ENCODE results near the gene VWC2. TPM values are rescaled to one million over a fixed set of nuclear protein-coding genes. Genes with fewer than 3 reads are reported as not detected.

VWC2 gene
- polyA plus RNA-seq, 1 donor from 2014 or later: not detected

DNA sequence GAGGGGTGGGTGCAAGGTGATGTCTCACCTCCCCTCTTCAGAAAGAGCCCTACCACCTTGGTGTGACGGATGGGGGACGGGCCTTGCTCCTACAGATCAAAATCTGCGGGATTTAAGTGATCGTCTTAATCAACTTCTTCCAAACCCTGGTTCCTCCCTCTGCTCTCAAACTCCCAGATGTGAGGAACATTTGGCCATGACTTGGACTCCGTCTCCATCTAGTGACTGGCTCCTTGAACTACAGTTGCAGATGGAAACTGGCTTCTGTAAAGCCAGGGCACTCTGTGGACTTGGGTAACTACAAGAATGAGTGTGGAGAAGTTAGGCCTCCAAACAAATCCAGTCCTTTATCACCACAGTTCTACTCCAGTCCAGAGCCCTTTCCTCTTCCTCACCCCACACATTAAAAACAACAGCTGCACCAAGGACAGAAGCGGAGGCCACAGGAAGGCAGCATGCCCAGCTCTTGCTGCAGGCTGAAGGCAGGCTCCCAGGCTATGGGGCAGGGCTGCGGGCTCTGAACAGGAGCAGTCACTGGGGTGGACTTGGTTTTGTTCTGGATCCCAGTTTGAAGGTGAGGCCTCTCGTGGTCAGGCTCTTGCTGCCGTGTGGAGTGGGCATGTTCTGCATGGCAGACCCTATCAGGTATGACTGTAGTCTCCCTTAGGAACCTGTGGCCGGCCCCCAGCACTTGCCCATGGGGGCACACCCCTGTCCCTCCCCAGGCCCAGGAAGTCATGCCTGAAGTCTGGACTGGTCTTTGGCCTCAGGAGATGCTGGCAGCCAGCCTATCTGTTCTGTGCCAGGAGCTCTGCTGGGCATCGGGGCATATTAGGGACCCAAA, 79.4 kb downstream of the VWC2 start:
- H3K27ac Mint-ChIP-seq: no peak overlapping the region
- no peak overlapping the region for H3K4me3 Mint-ChIP-seq
- H3K27me3 Mint-ChIP-seq: no peaks in the 10 kb centered on the region
- H3K4me1 Mint-ChIP-seq: no peaks in the 10 kb centered on the region
- H3K9me3 Mint-ChIP-seq: peaks cover 0 to 4% (median 2%) of the 10 kb centered on the region in 3 donors
- H3K36me3 Mint-ChIP-seq: no peaks in the 10 kb centered on the region

DNA sequence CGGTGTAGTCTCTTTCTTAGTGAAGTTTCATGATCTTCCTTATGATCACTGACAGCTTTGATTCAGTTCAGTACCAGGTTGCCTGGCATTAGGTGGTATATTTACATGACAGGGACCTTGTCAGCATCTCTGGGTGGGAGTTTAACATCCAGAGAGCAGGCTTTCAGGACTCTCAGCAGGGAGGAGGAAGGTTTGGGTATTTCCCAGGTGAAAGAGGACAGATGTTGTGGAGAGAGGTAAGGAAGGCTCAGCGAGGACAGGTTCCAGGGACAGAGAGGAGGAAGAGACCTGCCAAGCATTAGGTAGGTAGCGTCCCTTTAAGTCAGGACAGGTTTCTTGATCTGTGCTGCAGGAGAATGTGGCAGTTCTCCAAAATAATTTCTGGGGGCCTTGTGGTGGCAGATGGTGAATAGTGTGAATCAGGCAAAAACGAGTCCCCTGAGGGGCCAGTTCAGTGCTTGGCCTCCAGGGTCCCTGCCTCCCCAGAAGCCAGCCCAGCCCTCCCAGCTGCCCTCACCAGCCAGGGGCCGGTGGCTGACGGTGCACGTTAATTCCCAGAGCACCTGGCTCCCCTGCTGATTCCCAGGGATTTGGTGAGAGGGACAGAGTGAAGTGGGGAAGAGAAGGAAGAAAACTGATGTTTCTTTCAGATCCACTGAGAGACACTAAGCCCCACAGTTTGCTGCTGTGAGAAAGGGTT, 82.0 kb downstream of the VWC2 start:
- no peaks in the 10 kb centered on the region for H3K27me3 Mint-ChIP-seq
- no peaks in the 10 kb centered on the region for H3K36me3 Mint-ChIP-seq
- H3K4me3 Mint-ChIP-seq: no peak overlapping the region
- H3K9me3 Mint-ChIP-seq: peaks cover 0 to 4% (median 2%) of the 10 kb centered on the region in 3 donors
- H3K4me1 Mint-ChIP-seq: no peaks in the 10 kb centered on the region
- H3K27ac Mint-ChIP-seq: no peak overlapping the region

DNA sequence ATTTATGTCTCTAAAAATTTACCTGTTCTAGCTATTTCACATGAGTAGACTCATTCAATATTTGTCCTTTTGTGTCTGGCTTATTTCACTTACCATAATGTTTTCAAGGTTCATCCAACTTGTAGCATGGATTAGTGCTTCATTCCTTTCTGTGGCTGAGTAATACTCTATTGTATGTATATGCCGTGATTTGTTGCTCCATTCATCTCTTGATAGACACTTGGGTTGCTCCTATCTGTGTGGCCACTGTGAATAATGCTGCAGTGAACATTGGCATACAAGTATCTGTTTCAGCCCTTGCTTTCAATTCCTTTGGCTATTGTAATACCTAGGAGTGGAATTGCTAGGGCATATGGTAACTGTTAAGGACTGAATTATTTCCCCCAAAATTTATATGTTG, 86.9 kb downstream of the VWC2 start:
- no peak overlapping the region for H3K4me3 Mint-ChIP-seq
- no peaks in the 10 kb centered on the region for H3K27me3 Mint-ChIP-seq
- peaks cover 0 to 4% (median 0%) of the 10 kb centered on the region in 3 donors for H3K9me3 Mint-ChIP-seq
- H3K27ac Mint-ChIP-seq: no peak overlapping the region
- H3K36me3 Mint-ChIP-seq: no peaks in the 10 kb centered on the region
- no peaks in the 10 kb centered on the region for H3K4me1 Mint-ChIP-seq

DNA sequence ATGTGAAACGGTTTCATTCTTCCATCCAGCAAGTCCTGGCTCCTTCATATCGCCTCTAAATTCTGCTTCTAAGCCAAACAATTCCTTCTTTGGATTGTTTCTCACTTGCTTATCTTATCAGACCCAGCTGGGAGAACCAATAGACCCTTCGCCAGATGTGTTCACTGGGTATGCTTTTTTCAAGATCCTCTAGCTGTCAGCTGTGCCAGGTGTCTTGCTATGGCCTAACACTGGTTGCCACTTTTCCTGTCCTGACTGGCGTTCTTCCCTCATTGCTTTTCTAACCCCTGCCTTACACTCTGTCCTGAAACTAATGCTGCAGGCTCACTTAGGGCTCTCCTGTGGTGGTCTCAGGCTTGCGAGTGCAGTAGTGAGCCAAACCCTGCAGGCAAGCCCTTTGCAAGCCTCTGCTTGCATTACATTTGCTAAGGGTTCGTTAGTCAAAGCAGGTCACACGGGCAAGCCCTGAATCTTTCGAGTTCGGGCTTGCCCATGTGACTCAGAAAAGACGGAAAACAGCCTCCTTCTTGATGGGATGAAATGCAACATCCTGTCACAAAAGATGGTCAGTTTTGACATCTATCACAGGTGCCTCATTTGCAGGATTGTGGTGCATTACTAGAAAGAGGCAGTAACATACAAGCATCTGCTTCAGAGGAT, 92.8 kb downstream of the VWC2 start:
- Mint-ChIP-seq H3K36me3 (no peaks in the 10 kb centered on the region), H3K9me3 (peaks cover 0 to 4% (median 3%) of the 10 kb centered on the region in 3 donors), H3K4me1 (no peaks in the 10 kb centered on the region), H3K27me3 (peaks cover 3% of the 10 kb centered on the region), H3K4me3 (no peak overlapping the region), H3K27ac (no peak overlapping the region)

DNA sequence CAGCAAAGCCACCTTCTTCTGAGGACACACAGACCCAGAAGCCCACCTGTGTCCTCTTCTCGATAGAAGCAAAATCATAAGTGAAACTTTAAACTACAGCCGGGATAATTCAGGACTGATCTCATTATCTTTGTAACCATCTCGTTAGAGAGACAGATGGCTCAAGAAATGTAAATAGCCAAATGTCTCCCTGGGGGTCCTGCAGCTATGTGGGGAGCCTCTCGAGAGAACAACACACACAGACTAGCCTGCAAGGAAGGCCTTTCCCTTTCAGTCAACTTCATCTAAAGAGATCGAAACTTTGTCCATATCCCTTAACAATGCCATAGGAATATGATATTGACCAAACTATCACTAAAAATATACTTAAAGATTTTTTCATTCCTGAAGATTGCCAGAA, 93.5 kb downstream of the VWC2 start:
- peaks cover 0 to 4% (median 3%) of the 10 kb centered on the region in 3 donors for H3K9me3 Mint-ChIP-seq
- H3K4me3 Mint-ChIP-seq: no peak overlapping the region
- no peak overlapping the region for H3K27ac Mint-ChIP-seq
- peaks cover 3% of the 10 kb centered on the region for H3K27me3 Mint-ChIP-seq
- H3K36me3 Mint-ChIP-seq: no peaks in the 10 kb centered on the region
- H3K4me1 Mint-ChIP-seq: no peaks in the 10 kb centered on the region

DNA sequence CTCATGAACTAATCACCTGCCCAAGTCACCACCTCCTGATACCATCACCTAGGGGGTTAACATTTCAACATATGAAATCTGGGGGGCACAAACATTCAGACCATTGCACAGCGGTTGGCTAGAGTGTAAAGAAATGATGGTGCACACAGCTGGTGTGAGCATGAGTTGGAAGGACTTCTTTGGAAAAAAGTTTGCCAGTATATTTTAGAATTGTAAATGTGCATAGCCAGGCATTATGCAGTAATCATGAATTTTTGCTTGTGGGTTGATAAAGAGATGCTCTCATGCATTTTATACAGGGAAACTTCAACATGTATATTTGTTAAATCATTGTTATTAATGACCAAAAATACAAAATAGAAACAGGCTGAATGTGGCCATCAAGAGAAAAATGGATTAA, 100.0 kb downstream of the VWC2 start:
- Mint-ChIP-seq H3K36me3 (no peaks in the 10 kb centered on the region), H3K4me1 (no peaks in the 10 kb centered on the region), H3K27me3 (no peaks in the 10 kb centered on the region), H3K9me3 (peaks cover 3 to 4% (median 3%) of the 10 kb centered on the region in 3 donors), H3K4me3 (no peak overlapping the region), H3K27ac (no peak overlapping the region)

DNA sequence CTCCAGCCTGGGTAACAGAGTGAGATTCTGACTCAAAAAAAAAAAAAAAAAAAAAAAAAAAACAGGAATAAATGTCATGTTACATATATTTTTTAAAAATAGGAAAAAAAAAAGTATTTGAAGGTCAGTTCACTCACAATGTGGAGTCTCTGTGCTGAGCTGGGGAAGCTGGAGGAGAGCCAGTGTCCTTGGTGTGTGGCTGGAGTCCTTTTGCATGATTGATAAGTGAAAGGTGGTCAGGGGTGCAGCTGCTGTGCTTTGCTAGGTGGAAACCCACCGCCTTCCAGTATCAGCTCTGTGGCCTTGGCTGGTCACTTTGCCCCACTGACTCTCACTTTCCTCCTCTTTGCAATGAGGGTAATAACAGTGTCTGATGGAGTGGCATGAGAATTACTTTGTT, 101.9 kb downstream of the VWC2 start:
- Mint-ChIP-seq H3K4me3 (no peak overlapping the region), H3K27me3 (no peaks in the 10 kb centered on the region), H3K36me3 (no peaks in the 10 kb centered on the region), H3K4me1 (peaks cover 0 to 1% (median 0%) of the 10 kb centered on the region in 3 donors), H3K9me3 (peaks cover 0 to 3% (median 0%) of the 10 kb centered on the region in 3 donors), H3K27ac (no peak overlapping the region)

DNA sequence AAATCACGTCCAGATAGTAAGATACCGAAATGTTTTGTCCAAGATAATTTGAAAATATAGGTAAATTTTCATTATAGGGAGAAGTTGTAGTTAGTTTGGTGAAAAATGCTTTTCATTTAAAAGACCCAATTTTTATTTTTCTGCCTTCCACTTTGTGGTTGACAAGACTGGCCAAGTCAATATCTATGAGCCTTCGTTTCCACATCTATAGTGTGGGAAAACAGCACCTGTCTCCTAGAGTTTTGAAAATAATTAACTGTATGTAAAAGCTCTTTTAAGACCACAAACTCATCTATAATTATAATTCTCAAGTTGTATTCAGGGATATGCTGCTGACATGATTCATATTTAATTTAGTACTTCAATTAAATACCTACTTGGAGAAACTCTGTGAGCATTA, 102.8 kb downstream of the VWC2 start:
- Mint-ChIP-seq H3K27me3 (no peaks in the 10 kb centered on the region), H3K27ac (no peak overlapping the region), H3K4me1 (peaks cover 0 to 1% (median 0%) of the 10 kb centered on the region in 3 donors), H3K4me3 (no peak overlapping the region), H3K9me3 (peaks cover 0 to 3% (median 0%) of the 10 kb centered on the region in 3 donors), H3K36me3 (no peaks in the 10 kb centered on the region)

DNA sequence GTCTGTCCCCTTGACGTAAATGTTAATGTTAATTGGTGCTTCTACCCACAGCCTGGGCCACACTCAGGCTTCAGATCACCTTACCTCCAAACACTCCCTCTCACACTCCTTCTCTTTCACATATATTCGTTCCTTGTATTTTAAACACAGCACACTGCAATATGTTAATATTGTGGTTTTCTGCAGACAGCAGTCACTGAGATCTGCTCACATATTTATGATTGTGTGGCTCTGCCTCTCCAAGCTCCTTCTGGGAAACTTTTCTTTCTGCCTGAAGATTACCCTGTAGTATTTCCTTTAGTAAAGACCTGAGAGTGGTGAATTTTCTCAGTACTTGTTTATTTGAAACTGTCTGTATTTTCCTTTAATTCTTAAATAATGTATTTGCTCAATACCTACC, 104.7 kb downstream of the VWC2 start:
- peaks cover 0 to 1% (median 0%) of the 10 kb centered on the region in 3 donors for H3K9me3 Mint-ChIP-seq
- peaks cover 6% of the 10 kb centered on the region for H3K36me3 Mint-ChIP-seq
- no peak overlapping the region for H3K4me3 Mint-ChIP-seq
- H3K27me3 Mint-ChIP-seq: no peaks in the 10 kb centered on the region
- H3K4me1 Mint-ChIP-seq: peaks cover 0 to 1% (median 0%) of the 10 kb centered on the region in 3 donors
- no peak overlapping the region for H3K27ac Mint-ChIP-seq

DNA sequence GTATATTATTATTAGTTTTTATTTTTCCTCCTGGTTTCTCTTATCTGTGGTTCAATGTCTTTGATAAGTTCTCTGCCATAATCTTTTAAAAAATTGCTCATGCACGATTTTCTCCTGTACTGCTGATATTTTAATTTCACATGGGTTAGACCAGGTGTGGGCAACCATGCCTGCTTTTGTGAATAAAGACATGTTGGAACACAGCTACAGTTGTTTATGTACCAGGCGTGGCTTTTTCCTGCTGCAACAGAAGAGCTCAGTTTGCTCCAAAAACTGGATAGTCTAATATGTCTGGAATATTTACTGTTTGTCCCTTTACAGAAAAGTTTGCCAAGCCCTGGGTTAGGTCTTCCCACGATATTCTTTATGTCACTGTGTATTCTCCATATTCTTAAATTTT, 105.2 kb downstream of the VWC2 start:
- Mint-ChIP-seq H3K27ac (no peak overlapping the region), H3K27me3 (peaks cover 1% of the 10 kb centered on the region), H3K4me1 (peaks cover 0 to 1% (median 0%) of the 10 kb centered on the region in 3 donors), H3K36me3 (peaks cover 6% of the 10 kb centered on the region), H3K4me3 (no peak overlapping the region), H3K9me3 (no peaks in the 10 kb centered on the region)

DNA sequence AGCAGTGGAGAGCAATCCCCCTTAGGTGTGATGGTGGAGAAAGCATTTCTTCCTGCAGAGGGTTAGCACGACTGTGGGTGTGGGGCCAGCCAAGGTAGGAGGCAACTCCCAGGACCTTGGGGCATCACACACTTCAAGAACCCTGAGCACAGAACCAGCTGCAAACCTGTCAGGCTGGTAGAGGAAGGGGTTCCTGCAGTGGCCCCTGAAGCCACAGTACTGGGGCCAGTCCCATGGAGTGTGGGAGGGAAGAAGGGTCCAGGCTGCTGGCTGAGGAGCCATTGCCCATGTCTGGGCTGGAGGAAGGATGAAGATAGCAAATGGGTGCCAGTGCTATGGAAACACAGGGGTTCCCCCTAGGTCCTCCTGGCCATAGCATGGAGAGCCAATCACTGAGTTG, 110.5 kb downstream of the VWC2 start:
- Mint-ChIP-seq H3K36me3 (peaks cover 6% of the 10 kb centered on the region), H3K4me1 (peaks cover 0 to under 1% (median 0%) of the 10 kb centered on the region in 3 donors), H3K4me3 (peak overlapping the region in 1 of 4 donors; percentile 49), H3K9me3 (no peaks in the 10 kb centered on the region), H3K27me3 (peaks cover 5% of the 10 kb centered on the region), H3K27ac (peak overlapping the region in 1 of 3 donors; percentile 18)

DNA sequence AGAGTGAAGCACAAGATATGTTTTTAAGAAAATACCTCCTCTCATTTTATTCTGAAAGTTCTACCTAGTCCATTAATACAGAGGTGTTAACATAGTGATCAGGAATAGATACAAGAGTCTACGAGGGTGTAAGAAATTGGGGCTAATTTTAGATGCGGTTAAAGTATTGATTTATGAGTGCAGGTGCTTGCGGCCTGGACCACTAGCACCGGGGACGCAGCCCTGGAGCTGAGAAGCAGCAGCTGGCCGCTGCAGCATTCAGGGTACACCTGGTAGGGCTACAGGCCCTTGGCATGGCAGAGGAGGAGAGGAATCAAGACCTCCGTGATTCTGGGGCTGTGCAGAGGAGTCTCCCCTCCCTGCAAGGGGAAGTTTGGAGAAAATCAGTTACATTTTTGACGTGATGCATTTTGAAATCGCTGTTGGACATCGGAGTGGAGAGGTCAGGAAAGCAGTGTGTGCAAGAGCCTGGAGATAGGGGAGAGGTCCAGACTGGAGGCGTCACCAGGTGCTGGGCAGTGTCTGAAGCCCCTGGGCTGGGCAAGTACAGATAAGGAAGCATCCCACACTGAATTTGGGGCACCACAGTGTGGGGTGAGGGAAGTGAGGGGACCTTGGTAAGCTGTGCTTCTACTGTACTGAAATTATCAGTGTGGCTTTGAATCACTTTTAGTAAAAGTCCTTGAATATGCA, 112.3 kb downstream of the VWC2 start:
- H3K36me3 Mint-ChIP-seq: peaks cover 6% of the 10 kb centered on the region
- H3K27me3 Mint-ChIP-seq: peaks cover 5% of the 10 kb centered on the region
- no peak overlapping the region for H3K27ac Mint-ChIP-seq
- H3K4me3 Mint-ChIP-seq: no peak overlapping the region
- H3K4me1 Mint-ChIP-seq: no peaks in the 10 kb centered on the region
- H3K9me3 Mint-ChIP-seq: no peaks in the 10 kb centered on the region

DNA sequence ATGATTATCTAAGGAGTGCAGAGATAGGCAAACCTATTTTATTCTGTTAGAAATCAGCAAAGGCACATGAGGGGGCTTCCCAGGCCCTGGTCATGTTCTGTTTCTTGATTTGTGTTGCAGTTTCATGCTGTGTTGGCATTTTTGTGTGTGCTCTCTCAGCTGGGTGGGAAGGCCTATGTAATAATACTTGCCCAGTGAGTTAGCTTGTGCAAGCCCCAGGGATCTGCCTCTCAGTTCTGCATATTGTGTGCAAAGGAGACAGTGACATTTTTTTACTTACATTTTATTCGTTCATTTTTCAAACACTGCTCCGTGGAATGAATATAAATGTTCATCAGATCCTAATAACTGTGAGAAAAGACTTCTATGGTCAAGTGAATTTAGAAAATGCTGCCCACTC, 119.0 kb downstream of the VWC2 start:
- no peaks in the 10 kb centered on the region for H3K27me3 Mint-ChIP-seq
- H3K4me1 Mint-ChIP-seq: no peaks in the 10 kb centered on the region
- H3K4me3 Mint-ChIP-seq: no peak overlapping the region
- no peak overlapping the region for H3K27ac Mint-ChIP-seq
- no peaks in the 10 kb centered on the region for H3K9me3 Mint-ChIP-seq
- no peaks in the 10 kb centered on the region for H3K36me3 Mint-ChIP-seq

DNA sequence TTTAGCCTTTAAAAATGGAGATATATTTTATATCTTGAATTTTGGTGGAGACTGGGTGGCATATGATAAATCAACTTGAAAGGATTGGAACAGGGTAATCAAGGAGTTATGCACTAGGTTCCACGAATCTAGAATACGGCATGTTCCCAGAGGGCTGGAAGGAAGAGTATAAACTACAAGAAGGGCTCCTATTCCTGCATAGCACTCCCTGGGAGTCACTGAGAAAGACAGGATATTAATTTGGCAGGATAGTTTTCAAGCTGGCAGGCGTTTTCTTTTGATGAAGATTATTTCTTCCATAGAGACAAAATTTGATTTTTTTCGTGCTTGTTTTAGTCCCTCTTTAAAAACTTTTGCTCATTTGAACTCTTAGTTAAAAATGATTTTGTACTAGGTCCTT, 119.7 kb downstream of the VWC2 start:
- H3K27me3 Mint-ChIP-seq: no peaks in the 10 kb centered on the region
- no peaks in the 10 kb centered on the region for H3K36me3 Mint-ChIP-seq
- H3K4me3 Mint-ChIP-seq: no peak overlapping the region
- no peak overlapping the region for H3K27ac Mint-ChIP-seq
- no peaks in the 10 kb centered on the region for H3K9me3 Mint-ChIP-seq
- H3K4me1 Mint-ChIP-seq: no peaks in the 10 kb centered on the region

DNA sequence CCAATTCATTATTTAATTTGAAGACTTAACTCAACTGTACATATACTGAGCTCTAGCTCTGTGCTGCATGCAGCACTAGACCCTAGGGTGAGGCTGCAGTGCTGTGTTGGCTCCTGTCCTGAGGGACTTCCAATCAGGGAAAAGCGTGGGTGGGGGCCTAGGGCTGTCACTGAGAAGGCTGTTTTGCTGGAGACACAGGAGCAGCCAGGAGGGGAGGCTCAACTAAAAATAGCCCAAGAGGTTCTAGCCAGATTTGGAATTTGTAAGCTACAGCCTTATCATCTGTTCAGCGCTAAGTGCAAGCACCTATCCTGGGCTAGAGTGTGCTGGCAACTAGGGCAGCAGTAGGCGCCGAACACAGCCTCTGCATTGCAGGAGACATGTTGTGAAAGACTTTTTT, 121.1 kb downstream of the VWC2 start:
- Mint-ChIP-seq H3K4me1 (no peaks in the 10 kb centered on the region), H3K4me3 (no peak overlapping the region), H3K9me3 (peaks cover 0 to 3% (median 0%) of the 10 kb centered on the region in 3 donors), H3K36me3 (no peaks in the 10 kb centered on the region), H3K27ac (no peak overlapping the region), H3K27me3 (no peaks in the 10 kb centered on the region)

Measured in IgD-negative memory B cell (primary cell).